GM18861 (cell line): ENCODE data around the gene PCSK6.

ENCODE experiments used
- ATAC-seq: cut with Tn5 transposase; IDR thresholded peaks from one replicate; pipeline ENCODE4 v1.9.1; 2021; ENCODE audit not compliant: unreplicated experiment

Gene PCSK6

GRCh38 chr15:101448336-101448735 is 41.2 kb downstream of the PCSK6 start:
- ATAC-seq = no peak

- ATAC-seq = no peak
These were observed 41.9 kb downstream of the PCSK6 start for GRCh38 chr15:101447561-101448071.

GRCh38 chr15:101447168-101447533 is 42.4 kb downstream of the PCSK6 start:
- no peak for ATAC-seq

- no peak for ATAC-seq
These were observed 42.9 kb downstream of the PCSK6 start for GRCh38 chr15:101446518-101447167.

GRCh38 chr15:101445562-101446517 is 43.7 kb downstream of the PCSK6 start:
- ATAC-seq = no peak

GRCh38 chr15:101444807-101445508 is 44.5 kb downstream of the PCSK6 start:
- ATAC-seq = no peak

GRCh38 chr15:101444015-101444414 is 45.5 kb downstream of the PCSK6 start:
- ATAC-seq = no peak

- ATAC-seq = no peak
These were observed 47.2 kb downstream of the PCSK6 start for GRCh38 chr15:101442272-101442671.

GRCh38 chr15:101441696-101442095 is 47.8 kb downstream of the PCSK6 start:
- ATAC-seq = no peak

- ATAC-seq = no peak
These were observed 48.5 kb downstream of the PCSK6 start for GRCh38 chr15:101440846-101441590.

- no peak for ATAC-seq
These were observed 49.6 kb downstream of the PCSK6 start for GRCh38 chr15:101439920-101440319.

- ATAC-seq = no peak
These were observed 50.1 kb downstream of the PCSK6 start for GRCh38 chr15:101439285-101439919.

- ATAC-seq = no peak
These were observed 50.8 kb downstream of the PCSK6 start for GRCh38 chr15:101438482-101439284.

GRCh38 chr15:101437618-101438481 is 51.7 kb downstream of the PCSK6 start:
- ATAC-seq = no peak

GRCh38 chr15:101437209-101437608 is 52.3 kb downstream of the PCSK6 start:
- no peak for ATAC-seq

- no peak for ATAC-seq
These were observed 53.0 kb downstream of the PCSK6 start for GRCh38 chr15:101436526-101436925.

- no peak for ATAC-seq
These were observed 53.7 kb downstream of the PCSK6 start for GRCh38 chr15:101435761-101436160.
